IMR-90 (cell line): ENCODE measurements around the gene SYCP3. TPM values are rescaled to one million over a fixed set of nuclear protein-coding genes. Genes with fewer than 3 reads are reported as not detected.
A peak's percentile ranks its signal among the peaks of the same experiment; 100 is the strongest.

ENCODE experiments used
- ATAC-seq: fragments of 200-7000 bp; cut with Tn5 transposase; 2 replicates; pipeline ENCODE4 v1.9.1; 2020; ENCODE audit warnings: low read depth, mild to moderate bottlenecking, moderate library complexity
- Bru-seq: library from RNA; stranded (reverse); fragments of 400-500 nt; gene quantifications from one replicate; lab custom pipeline; 2021; lab: Mats Ljungman, UMichigan
- BruChase-seq, 2 experiments: library from RNA; stranded (reverse); fragments of 400-500 nt; gene quantifications; one replicate each; lab custom pipeline; 2021; lab: Mats Ljungman, UMichigan
- BruUV-seq: library from RNA; stranded (reverse); fragments of 400-500 nt; replicated peaks from 2 replicates; lab custom pipeline; 2021; lab: Mats Ljungman, UMichigan
- CTCF ChIA-PET: fragments of 300-600 bp; formaldehyde crosslinking; extraction: SDS; loops from one replicate; lab custom pipeline; 2021; ENCODE audit warnings: antibody characterized with exemption; lab: Yijun Ruan, JAX
- POLR2A ChIA-PET: fragments of 300-600 bp; sonication (Branson Sonifier 250); formaldehyde crosslinking; loops from one replicate; lab custom pipeline; 2022; ENCODE audit warnings: antibody characterized with exemption; ENCODE audit not compliant: unreplicated experiment; lab: Charles Lee
- DNase-seq: peaks from one replicate; pipeline ENCODE4 v3.0.0; 2013
- H2AFZ ChIP-seq: replicated peaks from 2 replicates; pipeline ENCODE3; 2013; ENCODE audit warnings: low read length, mild to moderate bottlenecking; ENCODE audit not compliant: poor library complexity
- H2AK5ac ChIP-seq: 2 replicates; pipeline ENCODE4 v1.6.1; 2013; ENCODE audit warnings: low read depth, low read length, inconsistent platforms
- H2AK9ac ChIP-seq: replicated peaks from 2 replicates; pipeline ENCODE3; 2013; ENCODE audit warnings: mild to moderate bottlenecking, low read depth, low read length, moderate library complexity; ENCODE audit not compliant: poor library complexity
- H2BK120ac ChIP-seq: 2 replicates; pipeline ENCODE4 v1.6.1; 2013; ENCODE audit warnings: low read depth, low read length, inconsistent platforms
- H2BK15ac ChIP-seq: 3 replicates; pipeline ENCODE4 v1.6.1; 2013; ENCODE audit warnings: low read depth, low read length, inconsistent platforms
- H2BK20ac ChIP-seq: 2 replicates; pipeline ENCODE4 v1.6.1; 2013; ENCODE audit warnings: low read depth, mild to moderate bottlenecking, inconsistent platforms, low read length, moderate library complexity
- H2BK5ac ChIP-seq: 2 replicates; pipeline ENCODE4 v1.6.1; 2013; ENCODE audit warnings: mild to moderate bottlenecking, low read depth, low read length, inconsistent platforms; ENCODE audit not compliant: poor library complexity, severe bottlenecking
- H3K14ac ChIP-seq: replicated peaks from 2 replicates; pipeline ENCODE4 v1.6.1; 2013; ENCODE audit warnings: low read depth, low read length, inconsistent platforms
- H3K18ac ChIP-seq: 2 replicates; pipeline ENCODE4 v1.6.1; 2013; ENCODE audit warnings: low read depth, low read length, control low read depth
- H3K23ac ChIP-seq: 2 replicates; pipeline ENCODE4 v1.6.1; 2013; ENCODE audit warnings: low read depth, low read length, inconsistent platforms
- H3K27ac ChIP-seq: 2 replicates; pipeline ENCODE4 v1.5.1; 2013; ENCODE audit warnings: mild to moderate bottlenecking, control low read depth, low read length; ENCODE audit not compliant: insufficient read depth
- H3K27me3 ChIP-seq: 2 replicates; pipeline ENCODE4 v1.6.1; 2013; ENCODE audit warnings: low read length; ENCODE audit not compliant: control insufficient read depth, insufficient read depth
- H3K36me3 ChIP-seq: 2 replicates; pipeline ENCODE4 v1.6.1; 2013; ENCODE audit warnings: low read length, mixed read lengths; ENCODE audit not compliant: control insufficient read depth, insufficient read depth
- H3K4ac ChIP-seq: 2 replicates; pipeline ENCODE4 v1.6.1; 2013; ENCODE audit warnings: low read depth, low read length, inconsistent platforms
- H3K4me1 ChIP-seq: 2 replicates; pipeline ENCODE4 v1.6.1; 2013; ENCODE audit warnings: low read length, mixed read lengths; ENCODE audit not compliant: control insufficient read depth, insufficient read depth
- H3K4me2 ChIP-seq: 2 replicates; pipeline ENCODE4 v1.6.1; 2013; ENCODE audit warnings: low read depth, mild to moderate bottlenecking, control low read depth, low read length, moderate library complexity
- H3K4me3 ChIP-seq: 2 replicates; pipeline ENCODE4 v1.5.1; 2013; ENCODE audit warnings: low read depth, mild to moderate bottlenecking, control low read depth, low read length, moderate library complexity; ENCODE audit not compliant: insufficient read depth
- H3K56ac ChIP-seq: 2 replicates; pipeline ENCODE4 v1.6.1; 2013; ENCODE audit warnings: low read length, inconsistent platforms; ENCODE audit not compliant: insufficient read depth; ENCODE audit errors: extremely low read depth
- H3K79me1 ChIP-seq, 2 experiments: 2 replicates each; pipeline ENCODE4 v1.6.1; 2013; ENCODE audit warnings: low read length in 2 of 2, inconsistent platforms in 1 of 2, low read depth in 1 of 2
- H3K9ac ChIP-seq: 2 replicates; pipeline ENCODE4 v1.6.1; 2013; ENCODE audit warnings: low read depth, low read length, control low read depth
- H3K9me1 ChIP-seq: 2 replicates; pipeline ENCODE4 v1.6.1; 2013; ENCODE audit warnings: low read length, inconsistent platforms; ENCODE audit not compliant: insufficient read depth
- H3K9me3 ChIP-seq: 2 replicates; pipeline ENCODE4 v1.6.1; 2013; ENCODE audit warnings: low read length; ENCODE audit not compliant: control insufficient read depth, insufficient read depth
- H4K20me1 ChIP-seq: 2 replicates; pipeline ENCODE4 v1.6.1; 2013; ENCODE audit warnings: low read length, inconsistent platforms; ENCODE audit not compliant: insufficient read depth
- H4K5ac ChIP-seq: 2 replicates; pipeline ENCODE4 v1.6.1; 2013; ENCODE audit warnings: mild to moderate bottlenecking, low read depth, low read length, control low read depth
- H4K8ac ChIP-seq, 2 experiments: 2 replicates each; pipeline ENCODE4 v1.6.1; 2013; ENCODE audit warnings: low read depth in 2 of 2, low read length in 2 of 2, control low read depth in 1 of 2, inconsistent platforms in 1 of 2
- H4K91ac ChIP-seq: 2 replicates; pipeline ENCODE4 v1.6.1; 2013; ENCODE audit warnings: low read depth, low read length, inconsistent platforms; ENCODE audit not compliant: insufficient read depth
- BHLHE40 ChIP-seq: fragments of 150-350 bp; IDR thresholded peaks from 2 replicates; pipeline ENCODE4 v1.6.1; 2016; ENCODE audit warnings: mild to moderate bottlenecking, low read depth, low read length
- CEBPB ChIP-seq: IDR thresholded peaks from 2 replicates; pipeline ENCODE4 v1.6.1; 2012; ENCODE audit warnings: low read depth, low read length, improper control_type of control experiment
- CHD1 ChIP-seq: IDR thresholded peaks from 2 replicates; pipeline ENCODE4 v1.6.1; 2012; ENCODE audit warnings: low read depth, low read length, improper control_type of control experiment
- CTCF ChIP-seq: conservative IDR thresholded peaks from 2 replicates; pipeline ENCODE4 v1.5.1; 2012; ENCODE audit warnings: mild to moderate bottlenecking, low read depth, low read length, improper control_type of control experiment
- ELK1 ChIP-seq: fragments of 150-350 bp; IDR thresholded peaks from 2 replicates; pipeline ENCODE4 v1.6.1; 2016; ENCODE audit warnings: low read depth, mild to moderate bottlenecking, low read length, moderate library complexity, borderline replicate concordance
- FOS ChIP-seq: fragments of 150-350 bp; IDR thresholded peaks from 2 replicates; pipeline ENCODE4 v1.6.1; 2016; ENCODE audit warnings: low read depth, low read length
- MAFK ChIP-seq: IDR thresholded peaks from 2 replicates; pipeline ENCODE4 v1.6.1; 2012; ENCODE audit warnings: low read depth, low read length, improper control_type of control experiment
- MAZ ChIP-seq: IDR thresholded peaks from 2 replicates; pipeline ENCODE4 v1.6.1; 2012; ENCODE audit warnings: low read depth, mild to moderate bottlenecking, low read length, improper control_type of control experiment, moderate library complexity, borderline replicate concordance
- MXI1 ChIP-seq: IDR thresholded peaks from 2 replicates; pipeline ENCODE4 v1.6.1; 2012; ENCODE audit warnings: low read depth, mild to moderate bottlenecking, low read length, moderate library complexity, borderline replicate concordance
- NFE2L2 ChIP-seq: fragments of 150-350 bp; IDR thresholded peaks from 2 replicates; pipeline ENCODE4 v1.6.1; 2016; ENCODE audit warnings: low read depth, mild to moderate bottlenecking, low read length
- POLR2A ChIP-seq: IDR thresholded peaks from 2 replicates; pipeline ENCODE4 v1.6.1; 2012; ENCODE audit warnings: mild to moderate bottlenecking, low read depth, low read length
- RAD21 ChIP-seq: IDR thresholded peaks from 2 replicates; pipeline ENCODE4 v1.6.1; 2012; ENCODE audit warnings: low read length, improper control_type of control experiment
- RFX5 ChIP-seq: IDR thresholded peaks from 2 replicates; pipeline ENCODE4 v1.8.0; 2012; ENCODE audit warnings: low read depth, mild to moderate bottlenecking, low read length, moderate library complexity
- USF2 ChIP-seq: fragments of 150-350 bp; IDR thresholded peaks from 2 replicates; pipeline ENCODE4 v1.6.1; 2017; ENCODE audit warnings: mild to moderate bottlenecking, antibody characterized with exemption, low read length, low read depth
- WGBS, 2 experiments: methylation state at CpG; one replicate each; pipeline versions ENCODE4 v1.1.5 to v1.1.7; 2013; ENCODE audit warnings: missing lambda C conversion rate in 2 of 2; ENCODE audit not compliant: insufficient read length in 1 of 2; ENCODE audit errors: extremely low coverage in 2 of 2; 5-methylcytosine and 5-hydroxymethylcytosine counted together
- dilution Hi-C: fragments of 300-500 bp; cut with HindIII; formaldehyde crosslinking; loops from one replicate; pipeline ENCODE4 v1.14.3; 2018; ENCODE audit warnings: low sequenced_read_pairs; ENCODE audit not compliant: unreplicated experiment
- in situ Hi-C: fragments of 300-500 bp; cut with MboI; formaldehyde crosslinking; loops from 3 replicates; pipeline ENCODE4 v1.14.3; 2019; ENCODE audit warnings: low sequenced_read_pairs, inconsistent platforms, mixed read lengths
- intact Hi-C: fragments of 100-400 bp; cut with micrococcal nuclease; formaldehyde crosslinking; loops from 2 replicates; pipeline ENCODE4 v1.10.0; 2022
- long read RNA-seq: library from polyadenylated mRNA; unstranded; transcript quantifications from one replicate; pipeline ENCODE4 v2.0.0, GENCODE V29; 2021; ENCODE audit not compliant: unreplicated experiment
- polyA plus RNA-seq, 3 experiments: library from polyadenylated mRNA; depleted of rRNA; stranded (reverse); fragments of >200 nt; gene quantifications; 2 replicates each; pipeline ENCODE4 v1.2.3, GENCODE V29; 2012; ENCODE audit warnings: low replicate concordance in 1 of 3
- total RNA-seq: library from RNA; depleted of rRNA; stranded (reverse); fragments of >200 nt; gene quantifications from 2 replicates; pipeline ENCODE4 v1.2.3, GENCODE V29; 2012; rRNA removed

The SYCP3 gene
- total RNA-seq (under 0.01 TPM in 1 of 2 replicates, not detected in the other), polyA plus RNA-seq (2012; rRNA removed) (0.07 TPM in 1 of 2 replicates, not detected in the other), Bru-seq, nascent RNA (percentile 33 among the genes with signal in this experiment), BruChase-seq, experiment 1, labeled RNA remaining after a 6-hour chase (percentile 48 among the genes with signal in this experiment), BruChase-seq, experiment 2, labeled RNA remaining after a 2-hour chase (percentile 40 among the genes with signal in this experiment)
- polyA plus RNA-seq (2012; cell fraction: cytosol; rRNA removed) = not detected in 2 replicates
- polyA plus RNA-seq (2012; cell fraction: nucleus; rRNA removed; ENCODE audit: low replicate concordance) = 0.10 TPM in 1 of 2 replicates, not detected in the other
- long read RNA-seq = 0 reads

GRCh38 chr12:101738920-101739665 is at the start of gene SYCP3:
Gene SYCP3, minus strand, starts transcription at chr12:101739462. Its CDS starts 1,527 bp downstream, at chr12:101737935.
- Histone ChIP-seq H4K8ac (no peak within 1 kb of the TSS), H4K20me1 (no peaks in the 10 kb centered on the region), H2AK9ac (no peak within 1 kb of the TSS), H2BK5ac (no peak within 1 kb of the TSS), H3K4me3 (no peak within 1 kb of the TSS), H3K79me1 (no peaks in the 10 kb centered on the region), H3K23ac (no peak within 1 kb of the TSS), H3K9ac (no peak within 1 kb of the TSS), H3K56ac (no peak within 1 kb of the TSS), H2BK20ac (no peak within 1 kb of the TSS), H3K4me1 (no peaks in the 10 kb centered on the region), H4K5ac (no peak within 1 kb of the TSS), H3K27me3 (no peaks in the 10 kb centered on the region), H2BK15ac (no peak within 1 kb of the TSS), H3K4me2 (no peak within 1 kb of the TSS), H3K14ac (no peak within 1 kb of the TSS), H4K91ac (no peak within 1 kb of the TSS), H2BK120ac (no peak within 1 kb of the TSS), H3K9me3 (no peaks in the 10 kb centered on the region), H3K36me3 (peaks cover 16% of the 10 kb centered on the region), H2AK5ac (no peak within 1 kb of the TSS), H3K9me1 (no peaks in the 10 kb centered on the region), H2AFZ (no peak within 1 kb of the TSS), H3K27ac (no peak within 1 kb of the TSS), H3K4ac (no peak within 1 kb of the TSS), H3K18ac (no peak within 1 kb of the TSS)
- dilution Hi-C loops = no loop called here
- POLR2A ChIA-PET = no interaction called here
- intact Hi-C loops = no loop called here
- CTCF ChIA-PET = no interaction called here
- in situ Hi-C loops = no loop called here
- no peak for ATAC-seq
- BruUV-seq = no TSS peak
- DNase-seq = no peak
- WGBS, 2 experiments = 99% methylated on average over 43 of the region's 57 CpGs; no CpG with 5 or more reads in 1 of the 2 experiments
- TF ChIP-seq BHLHE40 (no peak), USF2 (no peak), RFX5 (no peak), CEBPB (no peak), RAD21 (no peak), MXI1 (no peak), NFE2L2 (no peak), CHD1 (no peak), MAZ (no peak), POLR2A (no peak), ELK1 (no peak), FOS (no peak), CTCF (no peak), MAFK (no peak)
